ENCODE measurements around the gene TCEA3.
A peak's percentile ranks its signal among the peaks of the same experiment; 100 is the strongest.

Gene TCEA3

DNA sequence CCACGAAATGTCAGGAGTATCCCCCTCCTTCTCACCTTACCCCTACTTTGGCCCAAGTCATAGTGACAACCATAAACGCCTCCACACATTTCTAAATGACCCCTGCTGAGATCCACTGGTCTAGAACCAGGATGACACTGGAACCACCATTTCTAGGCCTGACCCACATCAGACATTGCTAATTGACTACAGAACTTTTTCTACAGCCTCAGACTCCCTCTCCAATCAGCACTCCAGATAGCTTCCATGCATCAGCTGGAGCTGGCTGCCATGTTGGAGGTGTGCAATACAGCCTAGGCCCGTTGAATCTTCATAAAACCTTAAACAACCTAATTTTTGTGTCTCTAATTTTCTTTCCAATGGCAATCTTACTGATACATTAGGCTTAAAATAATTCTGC is 18.6 kb downstream of the TCEA3 start:
- Histone ChIP-seq H3K36me3 (replicated peaks in 1 of 2; ENCODE audit: control insufficient read depth in 2 of 2, insufficient read depth in 2 of 2, low read length in 2 of 2) (no peaks in the 10 kb centered on the region), H2AK5ac (ENCODE audit: low read depth, low read length) (no peak overlapping the region), H3K27ac (replicated peaks; ENCODE audit: low read length) (no peak overlapping the region), H4K91ac (ENCODE audit: low read depth, low read length, poor library complexity) (no peak overlapping the region), H3K14ac (ENCODE audit: low read length) (no peak overlapping the region), H3K9ac (ENCODE audit: low read depth, low read length, poor library complexity) (no peak overlapping the region), H3K23ac (ENCODE audit: low read depth, low read length, poor library complexity) (no peak overlapping the region), H4K8ac (ENCODE audit: low read depth, low read length) (no peak overlapping the region), H2AFZ (ENCODE audit: low read length) (no peak overlapping the region), H3K79me1 (ENCODE audit: low read depth, low read length) (no peaks in the 10 kb centered on the region), H3K18ac (ENCODE audit: low read length) (no peak overlapping the region), H3K4ac (ENCODE audit: low read length) (no peak overlapping the region), H3K27me3 (ENCODE audit: control insufficient read depth in 3 of 3, insufficient read depth in 3 of 3, low read depth in 1 of 3, low read length in 3 of 3) (peaks cover 0 to 3% (median 0%) of the 10 kb centered on the region in 3 experiments), H3K9me3 (replicated peaks in 1 of 2; ENCODE audit: control insufficient read depth in 2 of 2, insufficient read depth in 1 of 2, low read depth in 1 of 2, low read length in 2 of 2) (no peaks in the 10 kb centered on the region), H3K4me2 (ENCODE audit: insufficient read depth, low read length, poor library complexity, severe bottlenecking) (no peak overlapping the region), H2BK15ac (ENCODE audit: low read length) (no peak overlapping the region), H3K4me1 (ENCODE audit: control insufficient read depth in 2 of 2, insufficient read depth in 1 of 2, low read depth in 1 of 2, low read length in 2 of 2) (peaks cover 7 to 8% of the 10 kb centered on the region in 2 donors), H2BK12ac (ENCODE audit: low read length) (no peak overlapping the region), H2BK120ac (ENCODE audit: low read depth, low read length) (no peak overlapping the region), H3K4me3 (ENCODE audit: low read length in 2 of 2) (no peak overlapping the region), H2BK5ac (ENCODE audit: low read length) (no peak overlapping the region)
- no CpG with 5 or more reads among the region's 3 CpGs for WGBS, 2 donors (ENCODE audit: extremely low coverage in 2 of 2, insufficient read length in 2 of 2, insufficient replicate concordance in 1 of 2)
- DNase-seq (ENCODE audit: low spot score) = no peak

DNA sequence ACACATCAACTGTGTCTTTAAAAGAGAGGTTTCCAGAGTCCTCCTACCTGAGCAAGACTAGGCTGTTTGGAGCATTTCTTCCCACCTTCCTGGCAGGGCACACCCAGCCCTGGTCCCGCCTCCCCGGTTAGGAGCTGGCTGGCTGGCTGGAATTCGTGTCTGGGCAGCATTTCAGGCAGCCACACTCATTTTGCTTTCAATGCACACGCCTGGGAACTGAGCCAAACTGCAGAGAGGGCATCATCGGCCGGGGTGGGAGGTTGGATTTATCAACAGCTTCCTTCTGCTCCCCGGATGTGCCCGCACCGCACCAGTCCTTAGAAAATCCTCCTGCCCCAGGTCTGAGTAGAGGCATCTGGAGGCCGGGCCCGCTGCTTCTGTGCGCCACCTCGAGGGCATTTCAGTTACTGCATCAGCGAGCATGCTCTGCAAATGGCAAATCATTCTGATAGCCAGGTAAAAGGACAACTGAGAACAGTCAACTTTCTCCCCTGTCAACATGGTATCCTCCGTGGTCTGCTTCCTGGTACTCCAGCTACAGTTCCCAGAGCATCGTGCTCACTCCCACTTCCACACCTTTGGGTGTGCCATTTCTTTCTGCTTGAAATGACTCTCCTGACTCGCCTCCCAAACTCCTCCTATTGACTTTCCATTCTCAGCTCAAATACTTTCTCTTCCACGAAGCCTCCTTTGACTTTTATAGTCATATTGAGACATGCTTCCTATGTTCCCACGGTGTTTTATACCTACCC is 20.6 kb downstream of the TCEA3 start:
- Histone ChIP-seq H2BK12ac (ENCODE audit: low read length) (no peak overlapping the region), H3K4me1 (ENCODE audit: control insufficient read depth in 2 of 2, insufficient read depth in 1 of 2, low read depth in 1 of 2, low read length in 2 of 2) (peaks cover 7 to 8% of the 10 kb centered on the region in 2 donors), H3K4me2 (ENCODE audit: insufficient read depth, low read length, poor library complexity, severe bottlenecking) (no peak overlapping the region), H3K18ac (ENCODE audit: low read length) (peak overlapping the region; percentile 74), H3K4ac (ENCODE audit: low read length) (no peak overlapping the region), H2BK15ac (ENCODE audit: low read length) (no peak overlapping the region), H3K23ac (ENCODE audit: low read depth, low read length, poor library complexity) (no peak overlapping the region), H2BK120ac (ENCODE audit: low read depth, low read length) (no peak overlapping the region), H3K9me3 (replicated peaks in 1 of 2; ENCODE audit: control insufficient read depth in 2 of 2, insufficient read depth in 1 of 2, low read depth in 1 of 2, low read length in 2 of 2) (no peaks in the 10 kb centered on the region), H2AFZ (ENCODE audit: low read length) (peak overlapping the region; percentile 89), H3K79me1 (ENCODE audit: low read depth, low read length) (no peaks in the 10 kb centered on the region), H3K36me3 (replicated peaks in 1 of 2; ENCODE audit: control insufficient read depth in 2 of 2, insufficient read depth in 2 of 2, low read length in 2 of 2) (no peaks in the 10 kb centered on the region), H4K91ac (ENCODE audit: low read depth, low read length, poor library complexity) (no peak overlapping the region), H3K9ac (ENCODE audit: low read depth, low read length, poor library complexity) (peak overlapping the region; percentile 26), H2AK5ac (ENCODE audit: low read depth, low read length) (no peak overlapping the region), H3K27ac (replicated peaks; ENCODE audit: low read length) (no peak overlapping the region), H2BK5ac (ENCODE audit: low read length) (no peak overlapping the region), H3K27me3 (ENCODE audit: control insufficient read depth in 3 of 3, insufficient read depth in 3 of 3, low read depth in 1 of 3, low read length in 3 of 3) (peaks cover 0 to 2% (median 0%) of the 10 kb centered on the region in 3 experiments), H3K14ac (ENCODE audit: low read length) (no peak overlapping the region), H4K8ac (ENCODE audit: low read depth, low read length) (no peak overlapping the region), H3K4me3 (ENCODE audit: low read length in 2 of 2) (peak overlapping the region in 1 of 2 donors; percentile 15)
- no CpG with 5 or more reads among the region's 19 CpGs for WGBS, 2 donors (ENCODE audit: extremely low coverage in 2 of 2, insufficient read length in 2 of 2, insufficient replicate concordance in 1 of 2)
- peak; percentile 81 for DNase-seq (ENCODE audit: low spot score)

DNA sequence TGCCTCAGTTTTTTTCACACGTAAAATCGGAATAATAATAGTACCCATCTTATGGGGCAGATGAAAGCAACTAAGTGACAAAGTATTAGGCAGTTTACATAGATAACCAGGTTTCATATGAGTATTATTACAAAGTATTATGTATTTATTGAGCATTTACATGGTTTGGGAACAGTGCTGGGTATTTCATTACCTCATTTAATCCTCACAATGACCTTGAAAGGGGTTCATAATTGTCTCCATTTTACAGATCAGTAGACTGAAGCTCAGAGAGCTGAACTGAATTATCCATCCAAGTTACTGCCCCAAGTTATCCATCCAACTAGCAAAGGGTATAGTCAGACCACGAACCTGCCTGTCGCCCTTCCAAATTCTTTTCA is 21.2 kb downstream of the TCEA3 start:
- peaks cover 0 to 2% (median 0%) of the 10 kb centered on the region in 3 experiments for H3K27me3 ChIP-seq (ENCODE audit: control insufficient read depth in 3 of 3, insufficient read depth in 3 of 3, low read depth in 1 of 3, low read length in 3 of 3)
- no peak overlapping the region for H3K4me2 ChIP-seq (ENCODE audit: insufficient read depth, low read length, poor library complexity, severe bottlenecking)
- H2BK120ac ChIP-seq (ENCODE audit: low read depth, low read length) = no peak overlapping the region
- H3K36me3 ChIP-seq (replicated peaks in 1 of 2; ENCODE audit: control insufficient read depth in 2 of 2, insufficient read depth in 2 of 2, low read length in 2 of 2) = no peaks in the 10 kb centered on the region
- H4K91ac ChIP-seq (ENCODE audit: low read depth, low read length, poor library complexity) = no peak overlapping the region
- no peak overlapping the region for H3K4me3 ChIP-seq (ENCODE audit: low read length in 2 of 2)
- peaks cover 6 to 8% of the 10 kb centered on the region in 2 donors for H3K4me1 ChIP-seq (ENCODE audit: control insufficient read depth in 2 of 2, insufficient read depth in 1 of 2, low read depth in 1 of 2, low read length in 2 of 2)
- no peaks in the 10 kb centered on the region for H3K9me3 ChIP-seq (replicated peaks in 1 of 2; ENCODE audit: control insufficient read depth in 2 of 2, insufficient read depth in 1 of 2, low read depth in 1 of 2, low read length in 2 of 2)
- H4K8ac ChIP-seq (ENCODE audit: low read depth, low read length) = no peak overlapping the region
- H2AK5ac ChIP-seq (ENCODE audit: low read depth, low read length) = no peak overlapping the region
- peak overlapping the region; percentile 26 for H3K9ac ChIP-seq (ENCODE audit: low read depth, low read length, poor library complexity)
- H3K79me1 ChIP-seq (ENCODE audit: low read depth, low read length) = no peaks in the 10 kb centered on the region
- no peak overlapping the region for H2BK15ac ChIP-seq (ENCODE audit: low read length)
- no peak overlapping the region for H3K27ac ChIP-seq (replicated peaks; ENCODE audit: low read length)
- peak overlapping the region; percentile 89 for H2AFZ ChIP-seq (ENCODE audit: low read length)
- no peak overlapping the region for H3K18ac ChIP-seq (ENCODE audit: low read length)
- WGBS, 2 donors (ENCODE audit: extremely low coverage in 2 of 2, insufficient read length in 2 of 2, insufficient replicate concordance in 1 of 2) = no CpG with 5 or more reads among the region's 4 CpGs
- no peak overlapping the region for H3K14ac ChIP-seq (ENCODE audit: low read length)
- no peak for DNase-seq (ENCODE audit: low spot score)
- H3K4ac ChIP-seq (ENCODE audit: low read length) = no peak overlapping the region
- H2BK12ac ChIP-seq (ENCODE audit: low read length) = no peak overlapping the region
- H2BK5ac ChIP-seq (ENCODE audit: low read length) = no peak overlapping the region
- H3K23ac ChIP-seq (ENCODE audit: low read depth, low read length, poor library complexity) = no peak overlapping the region

DNA sequence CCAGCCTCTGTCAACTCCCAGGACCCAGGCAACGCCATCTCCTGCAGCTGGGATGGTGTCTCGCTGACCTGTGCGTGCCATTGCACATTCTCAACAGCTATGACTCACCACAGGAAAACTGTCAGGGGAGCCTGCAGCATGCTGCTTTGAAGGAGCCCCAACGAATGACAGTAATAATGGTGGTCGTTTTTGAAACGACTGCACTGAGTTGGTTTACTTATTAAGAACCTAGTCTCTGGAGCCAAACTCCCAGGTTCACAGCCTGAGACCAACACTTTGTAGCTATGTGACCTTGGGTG is 21.6 kb downstream of the TCEA3 start:
- no peak overlapping the region for H3K4me3 ChIP-seq (ENCODE audit: low read length in 2 of 2)
- no peak overlapping the region for H4K8ac ChIP-seq (ENCODE audit: low read depth, low read length)
- H2BK120ac ChIP-seq (ENCODE audit: low read depth, low read length) = no peak overlapping the region
- no peak overlapping the region for H2BK12ac ChIP-seq (ENCODE audit: low read length)
- H3K4me2 ChIP-seq (ENCODE audit: insufficient read depth, low read length, poor library complexity, severe bottlenecking) = no peak overlapping the region
- no peak overlapping the region for H3K4ac ChIP-seq (ENCODE audit: low read length)
- H3K27me3 ChIP-seq (ENCODE audit: control insufficient read depth in 3 of 3, insufficient read depth in 3 of 3, low read depth in 1 of 3, low read length in 3 of 3) = peaks cover 0 to 2% (median 0%) of the 10 kb centered on the region in 3 experiments
- no peak overlapping the region for H2BK5ac ChIP-seq (ENCODE audit: low read length)
- H3K27ac ChIP-seq (replicated peaks; ENCODE audit: low read length) = no peak overlapping the region
- no peaks in the 10 kb centered on the region for H3K36me3 ChIP-seq (replicated peaks in 1 of 2; ENCODE audit: control insufficient read depth in 2 of 2, insufficient read depth in 2 of 2, low read length in 2 of 2)
- no CpG with 5 or more reads among the region's 6 CpGs for WGBS, 2 donors (ENCODE audit: extremely low coverage in 2 of 2, insufficient read length in 2 of 2, insufficient replicate concordance in 1 of 2)
- H2BK15ac ChIP-seq (ENCODE audit: low read length) = no peak overlapping the region
- H3K9ac ChIP-seq (ENCODE audit: low read depth, low read length, poor library complexity) = no peak overlapping the region
- no peak overlapping the region for H3K23ac ChIP-seq (ENCODE audit: low read depth, low read length, poor library complexity)
- peak overlapping the region; percentile 55 for H2AFZ ChIP-seq (ENCODE audit: low read length)
- H4K91ac ChIP-seq (ENCODE audit: low read depth, low read length, poor library complexity) = no peak overlapping the region
- H3K4me1 ChIP-seq (ENCODE audit: control insufficient read depth in 2 of 2, insufficient read depth in 1 of 2, low read depth in 1 of 2, low read length in 2 of 2) = peaks cover 6 to 8% of the 10 kb centered on the region in 2 donors
- H3K18ac ChIP-seq (ENCODE audit: low read length) = no peak overlapping the region
- H3K14ac ChIP-seq (ENCODE audit: low read length) = no peak overlapping the region
- no peaks in the 10 kb centered on the region for H3K79me1 ChIP-seq (ENCODE audit: low read depth, low read length)
- DNase-seq (ENCODE audit: low spot score) = no peak
- H2AK5ac ChIP-seq (ENCODE audit: low read depth, low read length) = no peak overlapping the region
- H3K9me3 ChIP-seq (replicated peaks in 1 of 2; ENCODE audit: control insufficient read depth in 2 of 2, insufficient read depth in 1 of 2, low read depth in 1 of 2, low read length in 2 of 2) = no peaks in the 10 kb centered on the region
